Measurements from ENCODE around the gene DNAJC6. TPM values are rescaled to one million over a fixed set of nuclear protein-coding genes. Genes with fewer than 3 reads are reported as not detected.

DNAJC6 gene
- total RNA-seq, 1 donor from 2014 or later = 0.20 TPM

Other genes with a start within 250 kb of the DNAJC6 start
- 51.6 TPM for gene AK4, start 161.3 kb upstream of the DNAJC6 start, total RNA-seq
- 2.4 TPM for gene LEPR, start 111.1 kb downstream of the DNAJC6 start, total RNA-seq
- 42.1 TPM for gene LEPROT, start 111.1 kb downstream of the DNAJC6 start, total RNA-seq